HL-60 (cell line): ENCODE results near the gene DSTYK.
A peak's percentile ranks its signal among the peaks of the same experiment; 100 is the strongest.

ENCODE experiments used
- DNase-seq, 2 experiments: peaks; one replicate each; pipeline ENCODE4 v3.0.0-alpha.2; 2010 to 2020; ENCODE audit warnings: low read depth in 1 of 2, low spot score in 1 of 2
- H3K27ac ChIP-seq: fragments of 250-450 bp; sonication (Bioruptor Pico); replicated peaks from 2 replicates; pipeline ENCODE4 v1.5.1; 2020; ENCODE audit warnings: mild to moderate bottlenecking, moderate library complexity
- H3K27me3 ChIP-seq: fragments of 250-450 bp; sonication (Bioruptor Pico); 2 replicates; pipeline ENCODE4 v1.5.1; 2021; ENCODE audit warnings: mild to moderate bottlenecking, moderate library complexity; ENCODE audit not compliant: insufficient read depth, poor library complexity, severe bottlenecking
- H3K4me3 ChIP-seq: replicated peaks from 2 replicates; pipeline ENCODE4 v1.5.1; 2011; ENCODE audit warnings: mild to moderate bottlenecking, control low read depth, low read length; ENCODE audit not compliant: insufficient read depth
- CTCF ChIP-seq: IDR thresholded peaks from one replicate; pipeline ENCODE4 v1.5.1; 2011; ENCODE audit warnings: low read length, control low read depth, inconsistent platforms; ENCODE audit not compliant: insufficient read depth
- GABPA ChIP-seq: IDR thresholded peaks from 2 replicates; pipeline ENCODE4 v1.6.1; 2012; ENCODE audit warnings: low read depth
- POLR2AphosphoS5 ChIP-seq: IDR thresholded peaks from 2 replicates; pipeline ENCODE4 v1.6.1; 2012; ENCODE audit warnings: low read depth
- REST ChIP-seq: IDR thresholded peaks from 2 replicates; pipeline ENCODE4 v1.6.1; 2012; ENCODE audit warnings: low read depth; ENCODE audit not compliant: insufficient replicate concordance
- SPI1 ChIP-seq: IDR thresholded peaks from 2 replicates; pipeline ENCODE4 v1.6.1; 2012; ENCODE audit warnings: low read depth, mild to moderate bottlenecking, borderline replicate concordance

The DSTYK gene

GRCh38 chr1:205227584-205228013 is 16.1 kb upstream of the DSTYK start, which contains the start of gene TMCC2:
TSS of gene TMCC2 (plus strand) at chr1:205227946. CDS start at chr1:205228565, 619 bp downstream.
- Histone ChIP-seq H3K27ac (no peak within 1 kb of the TSS), H3K4me3 (peak within 1 kb of the TSS; percentile 54), H3K27me3 (peaks cover 35% of the 10 kb centered on the region)
- peak; percentile 51 to 59 for DNase-seq
- no peak for TF ChIP-seq SPI1
- no peak for TF ChIP-seq CTCF
- TF ChIP-seq GABPA = no peak

GRCh38 chr1:205226868-205227583 is 15.5 kb upstream of the DSTYK start:
- TF ChIP-seq REST (no peak), GABPA (no peak), SPI1 (no peak), POLR2AphosphoS5 (no peak), CTCF (no peak)
- Histone ChIP-seq H3K4me3 (peak overlapping the region; percentile 54), H3K27ac (no peak overlapping the region), H3K27me3 (peaks cover 35% of the 10 kb centered on the region)
- DNase-seq = no peak

GRCh38 chr1:205225901-205226765 is 14.6 kb upstream of the DSTYK start:
- H3K27ac ChIP-seq = no peak overlapping the region
- DNase-seq = no peak
- H3K27me3 ChIP-seq = peaks cover 35% of the 10 kb centered on the region
- no peak for TF ChIP-seq REST
- no peak for TF ChIP-seq GABPA
- TF ChIP-seq CTCF = no peak
- TF ChIP-seq POLR2AphosphoS5 = no peak
- no peak for TF ChIP-seq SPI1
- no peak overlapping the region for H3K4me3 ChIP-seq
